Spleen (tissue), 11 donors: ENCODE results near the gene TMEM117. TPM values are rescaled to one million over a fixed set of nuclear protein-coding genes. Genes with fewer than 3 reads are reported as not detected.
"Not testable (repeated sequence)": the region's sequence is repeated elsewhere in the genome, so short reads cannot be mapped to it uniquely, and the experiment has no call there.

Source experiments
- DNase-seq: peaks from one replicate; pipeline ENCODE4 v3.0.0-alpha.2; 2020
- H3K27ac ChIP-seq, 8 donors: fragments of 200-600 bp; sonication (generic) in 7 of 8; 1 replicate in 4 of 8; 2 replicates in 4 of 8; pipeline versions ENCODE4 v1.5.0 to v1.8.0; 2016 to 2021; ENCODE audit warnings: inconsistent platforms in 4 of 8, mild to moderate bottlenecking in 4 of 8, moderate library complexity in 1 of 8
- H3K27me3 ChIP-seq, 7 donors: fragments of 200-600 bp; sonication (generic) in 6 of 7; replicated peaks in 1 of 7; 1 replicate in 4 of 7; 2 replicates in 3 of 7; pipeline versions ENCODE4 v1.5.0 to v1.8.0; 2016 to 2021; ENCODE audit warnings: inconsistent platforms in 3 of 7, mild to moderate bottlenecking in 1 of 7
- H3K36me3 ChIP-seq, 6 donors: fragments of 200-600 bp; sonication (generic) in 5 of 6; 1 replicate in 4 of 6; 2 replicates in 2 of 6; pipeline versions ENCODE4 v1.5.0 to v1.8.0; 2016 to 2021; ENCODE audit warnings: inconsistent platforms in 2 of 6
- H3K4me1 ChIP-seq, 6 donors: fragments of 200-600 bp; sonication (generic) in 5 of 6; 1 replicate in 3 of 6; 2 replicates in 3 of 6; pipeline versions ENCODE4 v1.5.0 to v1.8.0; 2016 to 2021; ENCODE audit warnings: inconsistent platforms in 3 of 6
- H3K4me3 ChIP-seq, 8 donors: fragments of 200-600 bp; sonication (generic) in 7 of 8; 1 replicate in 4 of 8; 2 replicates in 4 of 8; pipeline versions ENCODE4 v1.5.0 to v1.8.0; 2016 to 2021; ENCODE audit warnings: inconsistent platforms in 4 of 8, mild to moderate bottlenecking in 4 of 8, moderate library complexity in 2 of 8
- H3K9me3 ChIP-seq, 8 donors: fragments of 200-600 bp; sonication (generic) in 7 of 8; 1 replicate in 4 of 8; 2 replicates in 4 of 8; pipeline versions ENCODE4 v1.5.0 to v1.8.0; 2016 to 2021; ENCODE audit warnings: inconsistent platforms in 4 of 8
- CTCF ChIP-seq, 11 experiments: fragments of 200-600 bp in 7 of 11; fragments of 450-650 bp in 4 of 11; sonication (generic) in 4 of 11; IDR thresholded peaks in 8 of 11; conservative IDR thresholded peaks in 3 of 11; 1 replicate in 7 of 11; 2 replicates in 4 of 11; pipeline versions ENCODE4 v1.4.0 to v1.8.0; 2016 to 2021; ENCODE audit warnings: antibody characterized with exemption in 11 of 11, inconsistent platforms in 4 of 11, mild to moderate bottlenecking in 1 of 11
- POLR2A ChIP-seq, 3 donors: fragments of 450-650 bp; IDR thresholded peaks; one replicate each; pipeline ENCODE4 v1.5.1; 2017; ENCODE audit warnings: antibody characterized with exemption in 3 of 3, mild to moderate bottlenecking in 1 of 3
- POLR2AphosphoS5 ChIP-seq, 3 donors: sonication (generic); formaldehyde crosslinking; IDR thresholded peaks; one replicate each; pipeline ENCODE4 v1.5.1; 2017; ENCODE audit warnings: antibody characterized with exemption in 3 of 3
- WGBS, 5 donors: extraction: QIAGEN DNeasy Blood & Tissue Kit in 3 of 5; methylation state at CpG; one replicate each; pipeline versions ENCODE4 v1.1.5 to v1.1.7; 2013 to 2018; 5-methylcytosine and 5-hydroxymethylcytosine counted together
- intact Hi-C: fragments of 100-400 bp; cut with DNase I; formaldehyde crosslinking; loops from one replicate; pipeline ENCODE4 v1.15.0; 2023; ENCODE audit warnings: low total_unique reads
- polyA plus RNA-seq, 3 donors: library from polyadenylated mRNA; stranded (reverse); fragments of 200-250 nt; gene quantifications; one replicate each; pipeline ENCODE4 v1.2.1, GENCODE V29; 2013
- total RNA-seq, 7 donors: library from RNA; depleted of rRNA in 3 of 7; stranded (reverse); fragments of >200 nt in 3 of 7; fragmentation: NEBNext Ultra II Directional in 4 of 7; extraction: Animal tissue kit (Norgen Biotek cat#: 25700) in 4 of 7; gene quantifications; one replicate each; pipeline versions ENCODE4 v1.1.0 to v1.2.1, GENCODE V29; 2016 to 2021
- donor health status: healthy with polysubstance abuse.
- donor health status: DM: no; HTN: no; CAD: no; lungs with moderate emphysema.
- donor health status: DM: no; HTN: no; CAD: no.
- donor health status: Bipolar disorder and iron deficiency.
- donor health status: healthy.
- donor health status: DM: no; HTN: no; CAD: no.
- donor health status: DM: yes; HTN: yes; CAD: no.

TMEM117 gene
- total and polyA plus RNA-seq, 10 donors, result 1.7 to 24.5 (median 5.0) TPM

- intact Hi-C loops, result no loop called here
- Histone ChIP-seq H3K27ac (peak overlapping the region; percentile 86 to 96 (median 90)), H3K4me3 (peak overlapping the region; percentile 53 to 88 (median 60)), H3K4me1 (peaks cover 7 to 56% (median 23%) of the 10 kb centered on the region in 6 donors), H3K27me3 (peaks cover 0 to 37% (median 0%) of the 10 kb centered on the region in 7 donors), H3K9me3 (no peaks in the 10 kb centered on the region), H3K36me3 (no peaks in the 10 kb centered on the region)
- WGBS, 5 donors, result 5 to 8% (median 6%) methylated on average over 8 of the region's 8 CpGs
- DNase-seq, result no peak
- TF ChIP-seq POLR2A (IDR thresholded peaks at IDR 0.05), result no peak
- no peak for TF ChIP-seq POLR2AphosphoS5 (IDR thresholded peaks at IDR 0.05)
- TF ChIP-seq CTCF (IDR thresholded peaks at IDR 0.05 in 8 of 11, conservative IDR thresholded peaks at IDR 0.05 in 3 of 11), result no peak
Measured at GRCh38 chr12:43836475-43836989, 651 bp downstream of the TMEM117 start.

GRCh38 chr12:43840338-43840737 is 4.5 kb downstream of the TMEM117 start:
- 88 to 98% (median 92%) methylated on average over 4 of the region's 4 CpGs for WGBS, 5 donors
- intact Hi-C loops, result no loop called here

GRCh38 chr12:43841253-43841652 is 5.4 kb downstream of the TMEM117 start:
- Histone ChIP-seq H3K4me3 (no peak overlapping the region), H3K36me3 (peaks cover 0 to 14% (median 0%) of the 10 kb centered on the region in 6 donors), H3K4me1 (peaks cover 3 to 13% (median 8%) of the 10 kb centered on the region in 6 donors), H3K27ac (no peak overlapping the region), H3K27me3 (peaks cover 0 to 11% (median 0%) of the 10 kb centered on the region in 7 donors), H3K9me3 (no peaks in the 10 kb centered on the region)
- intact Hi-C loops, result no loop called here
- TF ChIP-seq POLR2AphosphoS5 (IDR thresholded peaks at IDR 0.05) (no peak), POLR2A (IDR thresholded peaks at IDR 0.05) (no peak), CTCF (IDR thresholded peaks at IDR 0.05 in 8 of 11, conservative IDR thresholded peaks at IDR 0.05 in 3 of 11) (no peak)
- no peak for DNase-seq
- 79 to 96% (median 90%) methylated on average over 3 of the region's 3 CpGs for WGBS, 5 donors

More at GRCh38 chr12:43840338-43840737, 4.5 kb downstream of the TMEM117 start:
- no peak overlapping the region for H3K27ac ChIP-seq
- DNase-seq, result no peak
- no peak overlapping the region for H3K4me3 ChIP-seq
- TF ChIP-seq CTCF (IDR thresholded peaks at IDR 0.05 in 8 of 11, conservative IDR thresholded peaks at IDR 0.05 in 3 of 11) (no peak), POLR2A (IDR thresholded peaks at IDR 0.05) (no peak), POLR2AphosphoS5 (IDR thresholded peaks at IDR 0.05) (no peak)
- no peaks in the 10 kb centered on the region for H3K9me3 ChIP-seq
- peaks cover 0 to 9% (median 0%) of the 10 kb centered on the region in 6 donors for H3K36me3 ChIP-seq
- peaks cover 3 to 18% (median 11%) of the 10 kb centered on the region in 6 donors for H3K4me1 ChIP-seq
- peaks cover 0 to 20% (median 0%) of the 10 kb centered on the region in 7 donors for H3K27me3 ChIP-seq

- H3K4me1 ChIP-seq, result peaks cover 0 to 3% (median 0%) of the 10 kb centered on the region in 6 donors
- peaks cover 0 to 2% (median under 1%) of the 10 kb centered on the region in 8 donors for H3K9me3 ChIP-seq
- no peak overlapping the region for H3K27ac ChIP-seq
- H3K27me3 ChIP-seq, result peaks cover 0 to 2% (median 0%) of the 10 kb centered on the region in 7 donors
- peaks cover 0 to 14% (median 0%) of the 10 kb centered on the region in 6 donors for H3K36me3 ChIP-seq
- no peak for DNase-seq
- TF ChIP-seq POLR2A (IDR thresholded peaks at IDR 0.05), result no peak
- no peak for TF ChIP-seq POLR2AphosphoS5 (IDR thresholded peaks at IDR 0.05)
- TF ChIP-seq CTCF (IDR thresholded peaks at IDR 0.05 in 8 of 11, conservative IDR thresholded peaks at IDR 0.05 in 3 of 11), result no peak
- intact Hi-C loops, result no loop called here
- WGBS, 5 donors, result 83 to 100% (median 93%) methylated on average over 1 of the region's 1 CpG
- H3K4me3 ChIP-seq, result no peak overlapping the region
Measured at GRCh38 chr12:43842259-43842658, 6.4 kb downstream of the TMEM117 start.

- Histone ChIP-seq H3K9me3 (peaks cover 0 to 16% (median 8%) of the 10 kb centered on the region in 8 donors), H3K36me3 (peaks cover 0 to 18% (median 0%) of the 10 kb centered on the region in 6 donors)
- H3K27me3 ChIP-seq, H3K4me1 ChIP-seq, DNase-seq, intact Hi-C loops, H3K4me3 ChIP-seq, H3K27ac ChIP-seq: not testable (repeated sequence)
- 80 to 89% (median 85%) methylated on average over 4 of the region's 4 CpGs for WGBS, 5 donors
Measured at GRCh38 chr12:43847425-43848225, 11.7 kb downstream of the TMEM117 start.
